ENCODE measurements around the gene MBNL1. TPM values are rescaled to one million over a fixed set of nuclear protein-coding genes. Genes with fewer than 3 reads are reported as not detected.
"Not testable (repeated sequence)": the region's sequence is repeated elsewhere in the genome, so short reads cannot be mapped to it uniquely, and the experiment has no call there.

The MBNL1 gene
- total RNA-seq, 1 donor from 2014 or later: 296 TPM

DNA sequence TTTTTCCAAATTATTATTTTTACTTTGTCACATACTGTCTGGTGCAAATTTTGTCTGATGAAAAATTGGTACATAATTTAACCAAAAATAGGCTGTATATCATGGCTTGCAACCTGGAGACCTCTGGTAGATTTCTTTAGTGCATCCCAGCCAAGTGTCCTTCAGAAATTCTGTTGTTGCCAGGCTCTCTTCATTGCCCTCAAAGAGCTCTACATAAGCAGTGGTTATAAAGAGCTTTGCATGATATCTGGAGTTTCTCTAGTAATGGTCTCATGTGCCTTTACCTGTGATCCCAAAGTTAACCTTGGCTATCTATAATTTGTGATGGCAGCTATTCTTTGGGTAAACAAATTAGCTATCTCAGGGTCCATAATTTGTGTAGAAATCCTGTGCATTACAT, 157.7 kb downstream of the MBNL1 start:
- H3K27me3 Mint-ChIP-seq: no peaks in the 10 kb centered on the region
- DNase-seq: no peak
- H3K27ac Mint-ChIP-seq: peak overlapping the region; percentile 12
- H3K4me3 Mint-ChIP-seq: no peak overlapping the region
- intact Hi-C loops (cut with micrococcal nuclease): loop anchor here (5.0 kb wide), 1 partner anchor 69 kb away; no protein-coding TSS in a partner anchor
- peaks cover 18% of the 10 kb centered on the region for H3K9me3 Mint-ChIP-seq
- H3K36me3 Mint-ChIP-seq (ENCODE audit: low read depth): peaks cover 66% of the 10 kb centered on the region
- H3K4me1 Mint-ChIP-seq: peaks cover 59% of the 10 kb centered on the region

DNA sequence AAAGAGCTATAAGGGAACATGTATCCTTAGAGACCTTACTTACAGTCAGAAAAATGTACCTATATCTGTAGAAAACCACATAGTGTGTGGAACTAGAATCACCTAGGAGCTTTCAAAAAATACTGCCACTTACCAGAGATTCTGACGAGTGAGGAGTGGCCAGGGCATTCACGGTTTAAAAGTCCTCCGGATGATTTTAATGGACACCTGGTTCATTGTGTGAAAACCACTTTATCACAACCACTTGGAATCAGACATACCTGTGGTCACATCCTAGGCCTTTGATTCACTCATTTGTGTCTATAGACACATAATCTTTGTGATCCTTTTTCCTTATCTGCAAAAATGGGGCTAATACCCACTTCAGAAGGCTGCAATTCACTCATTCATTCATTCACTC, 159.8 kb downstream of the MBNL1 start:
- Mint-ChIP-seq H3K4me1 (peaks cover 43% of the 10 kb centered on the region), H3K27ac (peak overlapping the region; percentile 15), H3K27me3 (no peaks in the 10 kb centered on the region), H3K4me3 (no peak overlapping the region), H3K36me3 (ENCODE audit: low read depth) (peaks cover 61% of the 10 kb centered on the region), H3K9me3 (peaks cover 6% of the 10 kb centered on the region)
- intact Hi-C loops (cut with micrococcal nuclease): loop anchor here (5.0 kb wide), 1 partner anchor 71 kb away; no protein-coding TSS in a partner anchor
- DNase-seq: no peak

GRCh38 chr3:152430223-152431002, 161.7 kb downstream of the MBNL1 start:
- H3K27me3 Mint-ChIP-seq: no peaks in the 10 kb centered on the region
- H3K4me1 Mint-ChIP-seq: peaks cover 41% of the 10 kb centered on the region
- peaks cover 61% of the 10 kb centered on the region for H3K36me3 Mint-ChIP-seq (ENCODE audit: low read depth)
- H3K9me3 Mint-ChIP-seq: peaks cover 9% of the 10 kb centered on the region
- intact Hi-C loops (cut with micrococcal nuclease): no loop called here
- H3K4me3 Mint-ChIP-seq: no peak overlapping the region
- peak overlapping the region; percentile 36 for H3K27ac Mint-ChIP-seq
- no peak for DNase-seq

DNA sequence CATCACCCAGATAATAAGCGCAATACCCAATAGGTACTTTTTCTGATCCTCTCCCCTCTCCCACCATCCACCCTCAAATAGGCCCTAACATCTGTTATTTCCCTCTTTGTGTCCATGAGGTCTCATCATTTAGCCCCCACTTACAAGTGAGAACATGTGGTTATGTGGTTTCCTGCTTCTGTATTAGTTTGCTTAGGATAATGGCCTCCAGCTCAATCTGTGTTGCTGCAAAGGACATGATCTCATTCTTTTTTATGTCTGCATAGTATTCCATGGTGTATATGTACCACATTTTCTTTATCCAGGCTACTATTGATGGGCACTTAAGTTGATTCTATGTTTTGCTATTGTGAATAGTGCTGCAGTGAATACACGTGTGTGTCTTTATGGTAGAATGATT, 165.4 kb downstream of the MBNL1 start:
- Mint-ChIP-seq H3K4me3 (no peak overlapping the region), H3K27me3 (no peaks in the 10 kb centered on the region), H3K4me1 (peaks cover 43% of the 10 kb centered on the region), H3K36me3 (ENCODE audit: low read depth) (peaks cover 54% of the 10 kb centered on the region), H3K9me3 (peaks cover 9% of the 10 kb centered on the region), H3K27ac (peak overlapping the region; percentile 65)
- intact Hi-C loops (cut with micrococcal nuclease): no loop called here
- DNase-seq: no peak

GRCh38 chr3:152435210-152435609, 166.5 kb downstream of the MBNL1 start:
- H3K4me1 Mint-ChIP-seq: peaks cover 47% of the 10 kb centered on the region
- H3K27me3 Mint-ChIP-seq; H3K9me3 Mint-ChIP-seq; DNase-seq; intact Hi-C loops (cut with micrococcal nuclease); H3K27ac Mint-ChIP-seq; H3K4me3 Mint-ChIP-seq: not testable (repeated sequence)
- H3K36me3 Mint-ChIP-seq (ENCODE audit: low read depth): peaks cover 57% of the 10 kb centered on the region

DNA sequence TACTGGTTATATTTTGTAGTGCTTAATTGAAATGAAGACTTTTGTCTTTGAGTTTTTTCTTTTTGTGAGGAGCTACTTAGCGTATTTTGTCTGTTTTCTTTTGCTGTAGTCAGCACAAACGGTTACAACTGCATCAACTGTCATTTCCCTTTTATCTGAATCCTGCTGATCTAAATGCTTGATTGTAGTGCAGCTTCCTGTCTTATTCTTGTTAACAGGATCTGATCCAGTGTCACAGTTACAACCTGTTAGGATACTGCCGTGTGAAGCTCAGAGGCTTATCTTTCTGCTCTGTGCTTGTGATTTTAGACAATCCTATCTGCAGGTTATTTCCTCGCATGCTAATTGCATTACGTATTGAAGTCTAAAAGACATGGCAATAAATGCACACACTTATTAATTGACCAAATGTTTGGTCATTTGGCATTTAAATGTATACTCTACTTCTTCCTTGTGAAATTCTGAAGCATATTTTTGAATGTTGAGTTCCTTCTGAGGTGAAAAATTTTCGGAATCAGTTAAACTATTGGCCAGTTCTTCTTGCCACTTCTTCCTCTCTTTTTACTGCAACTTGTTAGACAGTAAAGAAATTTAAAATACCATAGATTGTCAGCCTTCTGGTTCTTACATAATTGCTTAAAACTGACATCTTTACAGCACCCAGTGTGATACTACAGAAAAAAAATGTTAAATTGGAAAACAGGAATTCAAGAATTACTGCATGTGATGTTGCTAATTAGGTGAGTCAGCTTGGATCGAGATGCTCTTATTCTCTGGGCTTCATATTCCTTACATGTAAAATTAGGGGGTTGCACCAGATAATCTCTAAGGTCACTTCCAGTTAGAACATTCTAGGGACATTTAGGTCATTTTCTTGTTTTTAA, 168.2 kb downstream of the MBNL1 start:
- intact Hi-C loops (cut with micrococcal nuclease): no loop called here
- Mint-ChIP-seq H3K4me3 (no peak overlapping the region), H3K9me3 (peaks cover 9% of the 10 kb centered on the region), H3K36me3 (ENCODE audit: low read depth) (peaks cover 52% of the 10 kb centered on the region), H3K27me3 (no peaks in the 10 kb centered on the region), H3K27ac (peak overlapping the region; percentile 72), H3K4me1 (peaks cover 43% of the 10 kb centered on the region)
- DNase-seq: no peak

DNA sequence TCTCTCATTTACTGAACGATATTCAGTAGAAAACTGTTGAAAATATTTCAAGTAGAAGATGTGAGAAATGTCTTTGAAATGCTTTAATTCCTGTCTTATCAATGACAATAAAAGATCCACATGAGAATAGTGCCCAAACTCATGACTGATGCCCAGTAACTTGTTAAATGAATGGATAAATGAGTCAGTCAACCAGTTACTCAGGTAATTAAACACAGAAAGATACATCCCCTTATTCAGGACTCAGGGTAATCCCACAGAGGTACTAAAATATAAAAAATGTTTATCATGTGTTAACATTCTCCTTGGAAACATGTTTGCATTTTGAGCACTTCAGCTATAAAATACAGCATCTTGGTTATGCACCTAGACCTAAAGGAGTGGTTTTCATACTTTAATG, 169.5 kb downstream of the MBNL1 start:
- H3K4me1 Mint-ChIP-seq: peaks cover 51% of the 10 kb centered on the region
- H3K27ac Mint-ChIP-seq: peak overlapping the region; percentile 37
- peaks cover 9% of the 10 kb centered on the region for H3K9me3 Mint-ChIP-seq
- no peak for DNase-seq
- intact Hi-C loops (cut with micrococcal nuclease): no loop called here
- peaks cover 41% of the 10 kb centered on the region for H3K36me3 Mint-ChIP-seq (ENCODE audit: low read depth)
- no peaks in the 10 kb centered on the region for H3K27me3 Mint-ChIP-seq
- no peak overlapping the region for H3K4me3 Mint-ChIP-seq

GRCh38 chr3:152438706-152439105, 170.0 kb downstream of the MBNL1 start:
- Mint-ChIP-seq H3K4me1 (peaks cover 53% of the 10 kb centered on the region), H3K4me3 (no peak overlapping the region), H3K27me3 (no peaks in the 10 kb centered on the region), H3K27ac (no peak overlapping the region), H3K9me3 (peaks cover 9% of the 10 kb centered on the region), H3K36me3 (ENCODE audit: low read depth) (peaks cover 39% of the 10 kb centered on the region)
- intact Hi-C loops (cut with micrococcal nuclease): no loop called here
- no peak for DNase-seq

DNA sequence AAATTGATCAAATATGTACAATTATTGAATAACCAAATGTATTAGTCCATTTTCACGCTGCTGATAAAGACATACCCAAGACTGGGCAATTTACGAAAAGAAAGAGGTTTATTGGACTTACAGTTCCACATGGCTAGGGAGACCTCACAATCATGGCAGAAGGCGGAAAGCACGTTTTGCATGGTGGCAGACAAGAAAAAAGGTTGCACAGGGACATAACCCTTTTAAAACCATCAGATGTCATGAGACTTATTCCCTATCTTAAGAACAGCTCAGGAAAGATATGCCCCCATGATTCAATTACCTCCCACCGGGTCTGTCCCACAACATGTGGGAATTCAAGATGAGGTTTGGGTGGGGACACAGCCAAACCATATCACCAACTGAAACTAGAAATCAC, 171.5 kb downstream of the MBNL1 start:
- not testable (repeated sequence) for H3K27ac Mint-ChIP-seq
- Mint-ChIP-seq H3K4me1 (peaks cover 50% of the 10 kb centered on the region), H3K36me3 (ENCODE audit: low read depth) (peaks cover 28% of the 10 kb centered on the region)

GRCh38 chr3:152443212-152444023, 174.7 kb downstream of the MBNL1 start:
- peak overlapping the region; percentile 54 for H3K27ac Mint-ChIP-seq
- H3K27me3 Mint-ChIP-seq: no peaks in the 10 kb centered on the region
- H3K9me3 Mint-ChIP-seq: no peaks in the 10 kb centered on the region
- peaks cover 43% of the 10 kb centered on the region for H3K4me1 Mint-ChIP-seq
- DNase-seq: no peak
- intact Hi-C loops (cut with micrococcal nuclease): loop anchor here (5.0 kb wide), 4 partner anchors 106 to 371 kb away; no protein-coding TSS in a partner anchor
- H3K4me3 Mint-ChIP-seq: peak overlapping the region; percentile 49
- peaks cover 32% of the 10 kb centered on the region for H3K36me3 Mint-ChIP-seq (ENCODE audit: low read depth)

More for the DNA sequence above, 171.5 kb downstream of the MBNL1 start:
- H3K27me3 Mint-ChIP-seq, H3K9me3 Mint-ChIP-seq, H3K4me3 Mint-ChIP-seq: not testable (repeated sequence)
- DNase-seq: peak; percentile 51
- intact Hi-C loops (cut with micrococcal nuclease): loop anchor here (5.0 kb wide), 4 partner anchors 103 to 368 kb away; no protein-coding TSS in a partner anchor

DNA sequence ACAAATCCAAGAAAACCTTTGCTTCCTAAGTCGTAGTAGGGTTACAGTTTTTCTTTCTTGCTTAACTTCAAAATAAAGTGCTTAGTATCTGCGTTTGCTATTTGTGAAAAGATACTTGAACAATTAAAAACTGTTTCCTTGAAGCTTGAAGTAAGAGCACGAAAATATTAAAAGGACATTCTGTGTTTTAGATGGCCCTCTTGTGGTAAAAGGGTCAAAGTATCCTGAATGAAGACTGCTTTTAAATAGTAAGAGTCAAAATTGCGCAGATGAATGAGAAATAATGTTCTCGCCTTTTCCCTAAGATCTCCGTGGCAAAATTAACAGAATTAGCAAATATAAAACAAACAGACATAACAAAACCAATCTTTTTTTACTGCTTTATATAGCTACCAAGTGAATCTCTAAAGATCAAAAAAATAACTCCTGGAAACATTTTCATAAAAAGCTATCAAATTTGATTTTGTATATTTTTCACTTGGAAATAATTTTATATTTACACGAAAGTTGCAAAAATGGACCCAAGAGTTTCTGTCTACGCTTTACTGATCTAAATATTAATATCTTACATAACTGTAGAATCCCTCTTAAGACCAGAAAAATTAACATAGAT, 175.4 kb downstream of the MBNL1 start:
- no peaks in the 10 kb centered on the region for H3K27me3 Mint-ChIP-seq
- no peak overlapping the region for H3K4me3 Mint-ChIP-seq
- intact Hi-C loops (cut with micrococcal nuclease): loop anchor here (5.0 kb wide), 4 partner anchors 107 to 372 kb away; no protein-coding TSS in a partner anchor
- H3K36me3 Mint-ChIP-seq (ENCODE audit: low read depth): peaks cover 33% of the 10 kb centered on the region
- peak overlapping the region; percentile 5 for H3K27ac Mint-ChIP-seq
- H3K4me1 Mint-ChIP-seq: peaks cover 41% of the 10 kb centered on the region
- no peaks in the 10 kb centered on the region for H3K9me3 Mint-ChIP-seq
- no peak for DNase-seq

GRCh38 chr3:152445212-152445611, 176.5 kb downstream of the MBNL1 start:
- intact Hi-C loops (cut with micrococcal nuclease): no loop called here
- DNase-seq: peak; percentile 50
- peaks cover 27% of the 10 kb centered on the region for H3K36me3 Mint-ChIP-seq (ENCODE audit: low read depth)
- peak overlapping the region; percentile 22 for H3K27ac Mint-ChIP-seq
- no peaks in the 10 kb centered on the region for H3K9me3 Mint-ChIP-seq
- peaks cover 34% of the 10 kb centered on the region for H3K4me1 Mint-ChIP-seq
- H3K4me3 Mint-ChIP-seq: no peak overlapping the region
- H3K27me3 Mint-ChIP-seq: no peaks in the 10 kb centered on the region

DNA sequence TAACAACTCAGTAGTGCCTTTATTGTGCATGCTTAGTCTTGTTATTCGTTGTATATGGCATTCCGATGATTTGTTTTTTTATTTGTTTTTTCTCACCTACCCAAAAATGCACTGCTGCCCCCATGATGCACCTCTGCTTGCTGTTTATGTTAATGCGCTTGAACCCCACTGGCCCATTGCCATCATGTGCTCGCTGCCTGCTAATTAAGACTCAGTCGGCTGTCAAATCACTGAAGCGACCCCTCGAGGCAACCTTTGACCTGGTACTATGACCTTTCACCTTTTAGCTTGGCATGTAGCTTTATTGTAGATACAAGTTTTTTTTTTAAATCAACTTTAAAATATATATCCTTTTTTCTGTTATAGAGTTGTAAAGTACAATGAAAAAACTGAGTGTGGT, 177.8 kb downstream of the MBNL1 start:
- Mint-ChIP-seq H3K4me3 (no peak overlapping the region), H3K9me3 (no peaks in the 10 kb centered on the region), H3K27me3 (no peaks in the 10 kb centered on the region), H3K4me1 (peaks cover 35% of the 10 kb centered on the region), H3K27ac (peak overlapping the region; percentile 63), H3K36me3 (ENCODE audit: low read depth) (peaks cover 34% of the 10 kb centered on the region)
- intact Hi-C loops (cut with micrococcal nuclease): no loop called here
- DNase-seq: no peak
